GM19397 (cell line): ENCODE data around the gene GNAL.
"Not testable (repeated sequence)": the region's sequence is repeated elsewhere in the genome, so short reads cannot be mapped to it uniquely, and the experiment has no call there.

Experiments used
- ATAC-seq: cut with Tn5 transposase; IDR thresholded peaks from one replicate; pipeline ENCODE4 v1.9.1; 2021; ENCODE audit warnings: mild to moderate bottlenecking, moderate library complexity; ENCODE audit not compliant: unreplicated experiment

Gene GNAL

GRCh38 chr18:11669271-11669947, 19.7 kb upstream of the GNAL start:
- no peak for ATAC-seq

DNA sequence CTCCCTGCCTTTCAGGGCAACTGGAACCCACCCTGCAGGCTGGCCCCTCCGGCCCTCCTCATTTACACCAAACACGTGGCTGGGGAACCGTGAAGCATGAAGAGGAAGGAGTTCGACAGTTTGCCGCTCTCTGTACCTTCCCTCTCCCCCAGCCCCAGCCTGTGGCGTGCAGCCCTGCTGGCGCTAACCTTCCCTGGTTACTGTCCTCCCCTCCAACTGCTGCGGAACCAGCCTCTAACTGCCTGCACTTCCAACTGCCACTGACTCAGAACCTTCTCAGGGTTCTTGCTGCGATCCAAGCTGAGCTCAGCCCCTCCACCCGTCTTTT, 19.2 kb upstream of the GNAL start:
- no peak for ATAC-seq

DNA sequence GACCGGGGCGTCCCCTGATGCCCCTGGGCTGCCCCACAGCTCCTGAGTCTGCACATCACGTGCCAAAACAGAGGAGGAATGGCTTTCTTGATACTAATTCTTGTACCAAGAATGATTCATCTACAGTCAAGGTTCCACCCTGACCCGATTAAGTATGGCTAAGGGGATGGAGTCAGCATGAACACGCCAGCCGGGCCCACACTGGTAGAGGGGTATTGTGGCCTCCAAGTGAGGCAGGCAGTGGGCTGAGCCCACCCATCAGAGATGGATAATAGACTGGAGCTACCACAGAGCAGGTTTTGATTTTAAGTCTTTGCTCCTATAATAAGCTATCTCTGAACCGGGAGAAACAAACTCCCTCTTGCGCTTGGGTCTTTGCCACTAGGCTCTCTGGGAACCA, 17.9 kb upstream of the GNAL start:
- ATAC-seq, result no peak

GRCh38 chr18:11672198-11672597, 16.9 kb upstream of the GNAL start:
- ATAC-seq, result no peak

DNA sequence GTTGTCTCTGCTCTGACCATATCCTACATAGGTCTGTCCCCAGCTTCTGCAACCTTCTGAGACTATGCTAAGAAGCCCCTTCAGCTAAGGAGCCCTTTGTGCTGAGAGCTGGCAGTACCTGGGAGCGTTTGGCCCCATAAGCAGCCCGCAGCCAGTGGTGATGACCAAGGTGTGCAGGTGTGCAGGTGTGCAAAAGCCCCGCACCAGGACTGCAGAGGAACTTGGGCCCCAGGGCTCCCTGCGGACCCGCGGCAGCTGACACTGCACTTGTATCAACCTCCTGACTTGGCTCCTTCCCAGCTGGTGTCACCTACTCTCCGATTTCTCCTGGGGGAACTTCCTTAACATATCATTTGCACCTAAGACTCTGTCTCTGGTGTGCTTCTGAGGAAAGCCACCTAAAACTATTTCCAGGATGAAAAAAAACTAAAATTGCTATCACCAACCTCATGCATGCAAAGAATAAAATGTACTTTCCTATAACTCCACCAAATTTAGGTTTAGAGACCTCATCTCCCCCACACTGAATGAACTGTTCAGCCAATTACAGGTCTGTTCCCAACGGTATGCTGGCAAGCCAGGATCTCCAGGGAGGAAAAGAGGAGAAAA, 16.1 kb upstream of the GNAL start:
- no peak for ATAC-seq

DNA sequence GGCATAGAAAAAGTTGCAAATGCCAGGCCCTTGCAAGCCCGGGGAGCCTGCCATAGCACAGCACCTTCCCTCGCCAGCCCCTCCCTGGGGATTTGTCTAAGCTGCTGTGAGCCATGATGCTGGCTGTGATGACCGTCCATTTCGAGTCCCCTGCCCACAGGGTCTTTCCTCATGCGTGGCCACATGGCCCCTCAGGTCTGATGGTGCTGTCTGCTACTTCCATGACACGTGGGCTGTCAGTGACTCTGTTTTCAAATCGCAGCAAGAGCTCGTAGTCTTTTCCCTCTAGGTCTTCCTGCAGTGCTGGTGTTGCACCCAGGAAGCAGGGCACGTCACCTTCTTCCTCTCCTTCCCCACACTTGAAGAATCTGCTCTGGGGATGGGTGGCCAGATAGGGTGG, 15.5 kb upstream of the GNAL start:
- no peak for ATAC-seq

- no peak for ATAC-seq
Measured at GRCh38 chr18:11674119-11674518, 14.9 kb upstream of the GNAL start.

DNA sequence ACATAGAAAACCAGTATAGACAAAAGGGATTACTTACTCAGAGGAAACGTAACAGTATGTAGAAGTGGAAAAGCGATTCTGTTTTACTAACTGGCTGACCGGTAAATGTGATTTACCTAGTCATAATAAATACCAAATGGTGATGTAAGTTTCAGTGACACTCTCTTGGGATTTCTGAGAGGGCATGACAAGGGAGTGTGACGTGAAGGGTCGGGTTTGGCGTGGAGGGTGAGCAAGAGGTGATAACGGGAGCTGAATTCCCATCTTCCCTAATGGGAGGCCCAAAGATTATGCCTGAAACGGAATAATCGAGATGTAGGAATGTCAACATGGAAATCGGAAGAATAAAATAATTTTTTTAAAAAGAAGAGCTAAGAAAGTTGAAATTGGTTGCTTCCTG, 12.7 kb upstream of the GNAL start:
- ATAC-seq, result no peak

GRCh38 chr18:11676867-11677266, 12.2 kb upstream of the GNAL start:
- no peak for ATAC-seq

DNA sequence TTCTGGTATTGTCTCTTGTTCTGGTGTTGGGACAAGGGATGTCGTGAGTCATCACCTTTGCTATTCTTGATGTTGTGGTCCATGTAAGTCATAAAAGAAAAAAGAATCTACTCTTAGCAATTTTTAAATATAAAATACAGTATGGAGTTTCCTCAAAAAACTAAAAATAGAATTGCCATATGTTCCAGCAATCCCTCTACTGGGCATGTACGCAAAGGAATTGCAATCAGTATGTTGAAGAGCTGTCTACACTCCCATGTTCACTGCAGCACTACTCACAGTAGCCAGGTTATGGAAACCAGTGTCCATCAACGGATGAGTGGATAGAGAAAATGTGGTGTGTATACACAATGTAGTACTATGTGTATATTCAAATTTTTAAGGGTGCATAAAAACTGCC, 10.9 kb upstream of the GNAL start:
- no peak for ATAC-seq

GRCh38 chr18:11689669-11690565, 853 bp downstream of the GNAL start:
- peak; percentile 49 for ATAC-seq

DNA sequence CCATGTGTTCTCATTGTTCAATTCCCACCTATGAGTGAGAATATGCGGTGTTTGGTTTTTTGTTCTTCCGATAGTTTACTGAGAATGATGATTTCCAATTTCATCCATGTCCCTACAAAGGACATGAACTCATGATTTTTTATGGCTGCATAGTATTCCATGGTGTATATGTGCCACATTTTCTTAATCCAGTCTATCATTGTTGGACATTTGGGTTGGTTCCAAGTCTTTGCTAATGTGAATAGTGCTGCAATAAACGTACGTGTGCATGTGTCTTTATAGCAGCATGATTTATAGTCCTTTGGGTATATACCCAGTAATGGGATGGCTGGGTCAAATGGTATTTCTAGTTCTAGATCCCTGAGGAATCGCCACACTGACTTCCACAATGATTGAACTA, 1.6 kb downstream of the GNAL start:
- ATAC-seq, result not testable (repeated sequence)

DNA sequence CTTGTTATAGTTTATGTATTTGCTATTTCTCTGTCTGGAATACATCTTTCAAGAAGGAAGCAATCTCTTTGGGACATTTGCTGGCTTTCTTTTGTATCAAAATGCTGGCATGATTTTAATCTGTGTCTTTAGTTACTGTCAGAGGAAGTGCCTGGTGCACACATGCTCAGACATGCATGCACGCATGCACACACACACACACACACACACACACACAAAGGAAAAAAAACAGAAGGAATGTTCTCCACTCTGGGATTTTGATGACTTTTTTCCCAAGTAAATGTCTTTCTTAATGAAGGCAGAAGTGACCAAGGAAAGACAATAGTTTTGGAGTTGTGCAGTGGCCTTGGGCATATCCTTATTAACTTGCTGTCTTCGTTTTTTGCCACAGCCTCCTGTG, 6.7 kb downstream of the GNAL start:
- ATAC-seq, result no peak

GRCh38 chr18:11696451-11696850, 7.4 kb downstream of the GNAL start:
- no peak for ATAC-seq

GRCh38 chr18:11700876-11701275, 11.8 kb downstream of the GNAL start:
- no peak for ATAC-seq

GRCh38 chr18:11710578-11710977, 21.5 kb downstream of the GNAL start:
- no peak for ATAC-seq

GRCh38 chr18:11713756-11714155, 24.7 kb downstream of the GNAL start:
- no peak for ATAC-seq

DNA sequence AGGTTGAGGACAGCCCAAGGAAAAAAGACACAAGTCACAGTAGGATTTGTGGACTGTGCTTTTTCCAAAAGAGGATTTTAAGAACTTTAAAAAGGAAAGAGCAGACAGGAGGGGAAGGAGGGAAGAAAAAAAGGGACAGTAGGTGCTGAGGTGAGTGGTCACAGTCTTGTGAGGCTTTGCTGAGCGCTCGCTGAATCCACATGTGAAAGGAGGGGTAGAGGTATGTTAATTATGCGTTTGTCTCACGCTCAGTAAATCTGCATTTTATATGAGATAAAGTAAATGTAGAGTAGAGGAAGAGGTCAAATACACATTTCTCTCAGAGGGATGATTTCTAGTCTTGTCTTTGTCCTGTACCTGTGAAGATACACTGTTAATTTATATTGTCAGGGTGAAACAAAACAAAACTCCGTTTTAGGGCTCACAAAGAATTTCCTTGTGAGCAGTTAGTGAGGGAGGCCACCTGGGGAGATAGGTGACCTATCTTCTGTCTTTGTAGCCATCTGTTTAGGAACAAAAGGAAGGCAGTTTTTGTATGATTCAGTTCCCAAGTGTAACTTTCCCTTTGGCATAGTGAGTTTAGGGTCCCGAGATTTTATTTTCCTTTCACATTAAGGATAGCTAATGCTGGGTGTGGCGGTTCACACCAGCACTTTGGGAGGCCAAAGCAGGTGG, 25.3 kb downstream of the GNAL start:
- no peak for ATAC-seq

- ATAC-seq, result not testable (repeated sequence)
Measured at GRCh38 chr18:11716767-11717315, 27.8 kb downstream of the GNAL start.

DNA sequence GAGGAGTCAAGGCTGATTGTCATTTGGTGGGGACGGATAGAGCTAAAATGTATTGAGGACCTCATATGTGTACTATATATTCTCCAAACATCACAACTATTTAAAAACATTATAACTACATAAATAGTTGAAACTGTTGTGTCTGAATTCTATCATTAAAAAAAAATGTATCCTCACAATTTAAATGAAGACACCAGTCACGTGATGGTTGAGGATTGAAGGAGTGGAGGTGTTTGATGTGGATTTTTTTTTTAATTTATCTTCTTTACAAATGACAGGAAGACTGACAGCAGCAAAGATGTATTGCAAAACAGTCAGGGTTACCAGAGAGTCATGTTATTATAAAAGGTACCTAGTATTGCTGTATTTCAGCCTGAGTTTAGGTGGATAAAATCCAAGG, 30.0 kb downstream of the GNAL start:
- ATAC-seq, result no peak

- no peak for ATAC-seq
Measured at GRCh38 chr18:11719621-11720020, 30.6 kb downstream of the GNAL start.
